Fibroblast of pulmonary artery (primary cell): ENCODE data around the gene TRNAU1AP.

Experiments
- DNase-seq: peaks from one replicate; pipeline ENCODE4 v3.0.0-alpha.2; 2010; ENCODE audit warnings: low read depth
- H3K4me3 ChIP-seq: replicated peaks from 2 replicates; pipeline ENCODE4 v1.5.1; 2011; ENCODE audit warnings: low read depth, mild to moderate bottlenecking, control low read depth, low read length, moderate library complexity
- CTCF ChIP-seq: IDR thresholded peaks from 2 replicates; pipeline ENCODE4 v1.5.1; 2011; ENCODE audit warnings: mild to moderate bottlenecking, control low read depth, low read length, inconsistent platforms; ENCODE audit errors: missing control alignments

The TRNAU1AP gene

DNA sequence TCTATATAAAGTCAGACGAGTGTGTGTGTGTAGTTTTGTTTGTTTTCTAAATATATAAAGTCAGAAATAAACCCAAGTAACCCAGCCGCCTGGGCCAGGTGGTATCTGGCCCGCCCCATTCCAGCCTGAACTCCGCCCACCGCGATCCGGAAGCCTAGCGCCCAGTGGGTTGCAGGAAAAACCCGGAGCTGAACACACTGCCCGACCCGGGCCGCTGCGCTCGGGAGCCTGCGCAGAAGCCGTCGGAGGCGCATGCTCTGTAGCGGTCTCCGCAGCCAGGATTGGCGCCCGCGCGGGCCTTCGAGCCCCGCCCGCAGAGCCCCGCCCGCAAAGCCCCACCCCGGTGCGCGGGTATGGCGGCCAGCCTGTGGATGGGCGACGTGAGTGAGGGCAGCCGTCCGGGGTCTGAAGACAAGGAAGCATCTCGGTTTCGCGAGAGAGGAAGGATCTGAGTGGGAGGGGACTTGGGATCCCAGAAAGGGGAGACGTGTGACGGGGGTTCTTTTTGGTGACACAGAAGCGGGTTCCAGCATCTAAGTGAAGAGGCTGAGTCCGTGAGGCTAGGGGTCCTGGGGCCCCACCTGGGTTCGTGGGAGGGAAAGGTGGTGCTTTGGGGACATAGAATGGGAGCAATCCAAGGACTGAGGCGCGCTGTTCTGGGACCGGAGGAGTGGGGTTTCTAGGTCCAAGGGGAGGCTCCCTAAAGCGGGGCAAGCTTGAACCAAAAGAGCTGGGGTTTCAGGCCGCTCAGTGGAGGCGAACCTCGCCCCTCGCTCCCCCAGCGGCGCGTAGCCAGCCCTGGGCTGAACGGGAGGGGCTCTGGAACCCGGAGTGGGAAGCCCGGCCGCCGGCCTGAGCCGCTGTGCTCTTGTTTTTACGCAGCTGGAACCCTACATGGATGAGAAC is at the start of gene TRNAU1AP:
Gene TRNAU1AP (plus strand): TSS at position 328 of the 906 bp plus-strand sequence. CDS start 26 bp downstream, at position 354.
- H3K4me3 ChIP-seq, result peak within 1 kb of the TSS; percentile 83
- TF ChIP-seq CTCF, result no peak
- peak; percentile 97 for DNase-seq

DNA sequence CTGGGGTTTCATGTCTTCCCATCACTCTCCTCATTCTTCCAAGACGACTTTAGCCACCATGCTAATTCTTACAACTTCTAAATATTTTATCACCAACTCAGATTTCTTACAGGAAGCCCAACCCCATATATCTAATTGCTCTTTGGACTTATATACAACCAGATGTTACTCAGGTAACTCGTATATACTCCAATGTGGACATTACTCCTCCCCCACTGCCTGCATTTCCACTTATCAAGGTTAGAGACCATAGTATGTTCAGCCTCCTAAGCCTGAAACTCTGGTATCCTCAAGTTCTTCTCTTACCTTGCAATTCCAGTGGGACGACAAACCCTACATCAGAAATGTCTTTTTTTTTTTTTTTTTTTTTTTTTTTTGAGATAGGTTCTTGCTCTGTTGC is 49.8 kb upstream of the TRNAU1AP start:
- TF ChIP-seq CTCF, result no peak
- DNase-seq, result no peak
- no peak overlapping the region for H3K4me3 ChIP-seq

DNA sequence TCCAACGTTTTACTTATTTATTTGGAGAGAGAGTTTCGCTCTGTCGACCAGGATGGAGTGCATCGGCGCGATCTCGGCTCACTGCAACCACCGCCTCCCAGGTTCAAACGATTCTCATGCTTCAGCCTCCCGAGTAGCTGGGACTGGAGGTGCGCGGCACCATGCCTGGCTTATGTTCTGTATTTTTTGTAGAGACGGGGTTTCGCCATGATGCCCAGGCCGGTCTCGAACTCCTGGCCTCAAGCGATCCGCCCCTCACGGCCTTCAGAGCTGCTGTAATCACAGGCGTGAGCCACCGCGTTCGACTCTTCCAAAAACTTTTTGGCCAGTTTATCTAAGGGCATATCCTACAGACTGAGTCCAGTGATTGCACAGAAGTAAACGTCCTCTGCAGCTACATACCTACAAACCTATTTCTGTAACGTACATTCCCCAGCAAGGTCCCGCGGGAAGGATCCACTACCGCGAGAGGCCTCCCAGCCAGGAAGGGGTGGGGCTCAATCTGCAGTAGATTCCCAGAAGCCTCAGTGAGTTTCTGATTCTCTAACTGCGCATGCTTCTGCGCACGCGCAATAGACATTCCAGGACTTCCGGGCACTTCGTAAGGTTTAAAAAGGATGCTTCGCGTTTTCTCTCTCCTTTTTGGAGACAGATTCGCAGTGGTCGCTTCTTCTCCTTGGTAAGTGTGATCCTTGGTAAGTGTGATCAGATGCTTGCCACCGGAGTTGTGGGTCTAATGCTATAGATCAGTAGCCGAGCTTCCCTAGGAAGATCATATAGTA is 47.3 kb upstream of the TRNAU1AP start, which contains the start of gene RCC1:
Gene RCC1 (plus strand): TSS at position 638 of the 782 bp plus-strand sequence. CDS start 23,824 bp downstream, outside the sequence.
- peak; percentile 99 for DNase-seq
- no peak for TF ChIP-seq CTCF
- peak within 1 kb of the TSS; percentile 99 for H3K4me3 ChIP-seq

DNA sequence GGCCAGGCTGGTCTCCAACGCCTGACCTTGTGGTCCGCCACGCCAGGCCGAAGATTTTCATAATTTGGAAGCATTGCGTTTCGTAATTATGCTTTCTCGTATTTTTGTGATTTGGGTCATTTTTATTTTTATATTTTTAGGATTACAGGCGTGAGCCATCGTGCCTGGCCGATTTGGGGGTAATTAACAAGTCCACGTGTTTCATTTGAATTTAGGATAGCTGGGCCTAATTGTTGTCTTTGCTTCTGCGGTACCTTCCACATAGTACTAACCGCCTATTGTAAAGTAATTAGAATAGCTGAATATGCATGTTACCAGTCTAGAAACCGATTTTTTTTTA is 46.0 kb upstream of the TRNAU1AP start:
- TF ChIP-seq CTCF, result no peak
- H3K4me3 ChIP-seq, result peak overlapping the region; percentile 99
- no peak for DNase-seq

DNA sequence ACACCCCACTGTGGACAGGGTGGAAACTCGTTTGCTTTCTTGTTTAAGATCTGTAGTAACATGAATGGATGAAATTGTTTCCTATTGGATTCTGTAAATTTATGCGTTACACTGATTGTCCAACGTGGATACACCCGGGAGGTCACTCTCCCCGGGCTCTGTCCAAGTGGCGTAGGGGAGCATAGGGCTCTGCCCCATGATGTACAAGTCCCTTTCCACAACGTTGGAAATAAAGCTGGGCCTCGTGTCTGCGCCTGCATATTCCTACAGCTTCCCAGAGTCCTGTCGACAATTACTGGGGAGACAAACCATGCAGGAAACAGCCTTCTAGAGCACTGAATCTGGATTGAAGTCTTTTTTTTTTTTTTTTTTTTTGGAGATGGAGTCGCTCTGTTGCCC is 45.6 kb upstream of the TRNAU1AP start:
- peak overlapping the region; percentile 99 for H3K4me3 ChIP-seq
- no peak for TF ChIP-seq CTCF
- DNase-seq, result no peak

DNA sequence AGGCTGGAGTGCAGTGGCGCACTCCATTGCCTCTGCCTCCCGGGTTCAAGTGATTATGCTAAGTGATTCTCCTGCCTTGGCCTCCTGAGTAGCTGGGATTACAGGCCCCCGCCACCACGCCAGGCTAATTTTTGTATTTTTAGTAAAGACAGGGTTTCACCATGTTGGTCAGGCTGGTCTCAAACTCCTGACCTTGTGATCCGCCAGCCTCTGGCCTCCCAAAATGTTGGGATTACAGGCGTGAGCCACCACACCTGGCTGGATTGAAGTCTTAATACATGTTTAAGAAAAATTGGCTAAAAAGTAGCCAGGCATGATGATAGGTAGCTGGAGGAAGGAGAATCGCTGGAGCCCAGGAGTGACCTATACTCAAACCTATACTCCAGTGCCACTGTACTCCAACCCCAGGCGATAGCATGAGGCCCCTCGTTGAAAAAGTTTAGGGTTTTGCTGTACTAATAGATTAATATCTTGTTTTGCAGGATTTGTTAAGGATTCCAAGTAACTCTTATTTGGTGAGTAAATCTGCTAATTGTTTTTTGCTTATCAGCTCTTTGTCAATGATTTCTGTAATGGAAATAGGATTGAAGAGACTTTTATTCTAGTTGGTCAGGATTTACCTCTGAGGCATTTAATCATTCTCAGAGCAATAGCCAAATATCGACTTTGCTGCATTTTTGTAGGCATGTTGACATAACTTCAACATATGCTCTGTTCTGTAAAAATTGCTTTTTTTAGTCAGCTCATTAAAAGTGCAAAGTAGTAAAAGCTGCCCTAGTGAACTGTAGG is 45.0 kb upstream of the TRNAU1AP start:
- peak overlapping the region; percentile 99 for H3K4me3 ChIP-seq
- TF ChIP-seq CTCF, result no peak
- DNase-seq, result no peak
